Transverse colon (tissue), 4 donors: Measurements from ENCODE around the gene AP3S1. TPM values are rescaled to one million over a fixed set of nuclear protein-coding genes. Genes with fewer than 3 reads are reported as not detected.
A peak's percentile ranks its signal among the peaks of the same experiment; 100 is the strongest.

Experiments used
- DNase-seq: peaks from one replicate; pipeline ENCODE4 v3.0.0-alpha.2; 2019
- H3K27ac ChIP-seq, 4 donors: fragments of 200-600 bp; sonication (generic); 2 replicates each; pipeline ENCODE4 v1.5.1; 2016 to 2018; ENCODE audit warnings: inconsistent platforms in 4 of 4
- H3K27me3 ChIP-seq: fragments of 200-600 bp; sonication (generic); 2 replicates; pipeline ENCODE4 v1.5.1; 2017; ENCODE audit warnings: inconsistent platforms
- H3K36me3 ChIP-seq, 4 donors: fragments of 200-600 bp; sonication (generic); 2 replicates each; pipeline ENCODE4 v1.5.1; 2017 to 2019; ENCODE audit warnings: inconsistent platforms in 4 of 4
- H3K4me1 ChIP-seq, 4 donors: fragments of 200-600 bp; sonication (generic); 2 replicates each; pipeline ENCODE4 v1.5.1; 2017 to 2020; ENCODE audit warnings: inconsistent platforms in 4 of 4
- H3K4me3 ChIP-seq, 4 donors: fragments of 200-600 bp; sonication (generic); 1 replicate in 1 of 4; 2 replicates in 3 of 4; pipeline versions ENCODE4 v1.5.1 to v1.6.1; 2017 to 2019; ENCODE audit warnings: inconsistent platforms in 4 of 4
- H3K9me3 ChIP-seq, 2 donors: fragments of 200-600 bp; sonication (generic); 2 replicates each; pipeline ENCODE4 v1.5.1; 2017 to 2019; ENCODE audit warnings: inconsistent platforms in 2 of 2
- CTCF ChIP-seq, 5 experiments: fragments of 200-600 bp in 3 of 5; fragments of 450-650 bp in 2 of 5; sonication (generic) in 3 of 5; IDR thresholded peaks; 1 replicate in 2 of 5; 2 replicates in 3 of 5; pipeline ENCODE4 v1.5.1; 2016 to 2017; ENCODE audit warnings: antibody characterized with exemption in 5 of 5, inconsistent platforms in 3 of 5, mild to moderate bottlenecking in 2 of 5, moderate library complexity in 1 of 5
- EP300 ChIP-seq: sonication (generic); formaldehyde crosslinking; IDR thresholded peaks from one replicate; pipeline ENCODE4 v1.6.1; 2017; ENCODE audit warnings: antibody characterized with exemption, low read depth
- POLR2A ChIP-seq: fragments of 450-650 bp; IDR thresholded peaks from one replicate; pipeline ENCODE4 v1.6.1; 2016; ENCODE audit warnings: antibody characterized with exemption, mild to moderate bottlenecking, moderate library complexity
- POLR2AphosphoS5 ChIP-seq, 3 donors: sonication (generic); formaldehyde crosslinking; IDR thresholded peaks; one replicate each; pipeline ENCODE4 v1.6.1; 2016; ENCODE audit warnings: antibody characterized with exemption in 3 of 3
- WGBS, 2 donors: methylation state at CpG; one replicate each; pipeline ENCODE4 v1.1.5; 2018; ENCODE audit warnings: low coverage in 1 of 2; 5-methylcytosine and 5-hydroxymethylcytosine counted together
- in situ Hi-C, 4 donors: fragments of 200-750 bp; cut with MboI; loops; one replicate each; pipeline versions ENCODE4 v1.15.0 to v1.15.1; 2017; ENCODE audit warnings: low sequenced_read_pairs in 3 of 4, low pct_ligation_motif_present in 1 of 4, low pct_unique_long_range_greater_than_20kb in 1 of 4
- intact Hi-C: fragments of 100-400 bp; cut with DNase I; formaldehyde crosslinking; loops from one replicate; pipeline ENCODE4 v1.15.1; 2023; ENCODE audit warnings: low total_unique reads
- total RNA-seq, 4 donors: library from RNA; depleted of rRNA; stranded (reverse); fragments of >200 nt; gene quantifications; one replicate each; pipeline ENCODE4 v1.1.0, GENCODE V29; 2016

AP3S1 gene
- total RNA-seq, 4 donors from 2014 or later = 54.2 to 258 (median 65.7) TPM

- DNase-seq = no peak
- H3K27me3 ChIP-seq = no peaks in the 10 kb centered on the region
- in situ Hi-C loops (no loop called here), intact Hi-C loops (no loop called here)
- TF ChIP-seq EP300 (no peak), POLR2AphosphoS5 (IDR thresholded peaks at IDR 0.05) (peak in 1 of 3 donors; percentile 22), CTCF (IDR thresholded peaks at IDR 0.05) (no peak)
- no peaks in the 10 kb centered on the region for H3K36me3 ChIP-seq
- no peak overlapping the region for H3K4me3 ChIP-seq
- H3K9me3 ChIP-seq = no peaks in the 10 kb centered on the region
- WGBS, 2 donors = 75% methylated on average over 3 of the region's 3 CpGs; no CpG with 5 or more reads in 1 of the 2 donors
- H3K27ac ChIP-seq = no peak overlapping the region
- H3K4me1 ChIP-seq = no peaks in the 10 kb centered on the region
Measured at GRCh38 chr5:115948091-115948534, 106.4 kb downstream of the AP3S1 start.

DNA sequence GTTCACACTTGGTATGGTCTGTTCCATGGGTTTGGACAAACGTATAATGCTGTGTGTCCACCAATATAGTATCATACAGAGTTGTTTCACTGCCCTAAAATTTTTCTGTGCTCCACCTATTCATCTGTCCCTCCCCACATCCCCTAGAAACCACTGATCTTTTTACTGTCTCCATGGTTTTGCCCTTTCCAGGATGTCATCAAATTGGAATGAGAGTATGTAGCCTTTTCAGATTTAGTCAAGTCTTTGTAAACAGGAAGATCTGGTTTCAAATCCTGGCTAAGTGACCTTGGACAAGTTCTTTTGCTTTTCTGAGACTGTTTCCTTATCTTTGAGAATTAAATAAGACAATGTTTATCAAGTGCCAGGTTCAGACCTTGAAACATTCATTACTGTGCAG, 107.4 kb downstream of the AP3S1 start:
- Histone ChIP-seq H3K9me3 (no peaks in the 10 kb centered on the region), H3K4me3 (no peak overlapping the region), H3K27ac (no peak overlapping the region), H3K27me3 (peaks cover 5% of the 10 kb centered on the region), H3K4me1 (no peaks in the 10 kb centered on the region), H3K36me3 (no peaks in the 10 kb centered on the region)
- in situ Hi-C loops (no loop called here), intact Hi-C loops (no loop called here)
- DNase-seq = no peak
- TF ChIP-seq CTCF (IDR thresholded peaks at IDR 0.05) (no peak), POLR2A (no peak), EP300 (no peak), POLR2AphosphoS5 (IDR thresholded peaks at IDR 0.05) (no peak)
- 80 to 83% methylated on average over 1 of the region's 1 CpG for WGBS, 2 donors

DNA sequence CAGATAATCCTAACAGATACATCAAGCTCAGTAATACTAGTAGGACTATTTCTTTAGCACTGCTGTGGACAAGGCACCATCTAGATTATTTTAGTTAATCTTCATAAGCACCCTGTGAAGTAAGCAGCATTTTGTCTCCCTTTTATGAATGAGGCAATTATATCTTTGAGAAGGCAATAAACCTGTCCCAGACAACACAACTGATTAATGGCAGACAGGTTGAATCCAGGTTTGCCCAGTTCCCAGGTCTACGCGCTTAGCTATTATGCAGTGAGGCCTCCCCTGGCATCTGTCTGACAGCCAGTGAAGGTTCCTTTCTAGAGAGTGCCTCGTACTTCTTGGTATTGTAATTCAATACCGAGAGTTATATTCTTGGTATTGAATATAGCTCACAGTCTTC, 110.9 kb downstream of the AP3S1 start:
- no peak for TF ChIP-seq POLR2A
- no peak for TF ChIP-seq POLR2AphosphoS5 (IDR thresholded peaks at IDR 0.05)
- TF ChIP-seq EP300 = no peak
- TF ChIP-seq CTCF (IDR thresholded peaks at IDR 0.05) = no peak
- no peaks in the 10 kb centered on the region for H3K4me1 ChIP-seq
- H3K9me3 ChIP-seq = no peaks in the 10 kb centered on the region
- H3K36me3 ChIP-seq = no peaks in the 10 kb centered on the region
- intact Hi-C loops (no loop called here), in situ Hi-C loops (no loop called here)
- WGBS, 2 donors = 14 to 71% methylated on average over 4 of the region's 4 CpGs
- DNase-seq = no peak
- H3K27me3 ChIP-seq = peaks cover 20% of the 10 kb centered on the region
- H3K4me3 ChIP-seq = no peak overlapping the region
- H3K27ac ChIP-seq = no peak overlapping the region

- in situ Hi-C loops (no loop called here), intact Hi-C loops (no loop called here)
- H3K4me1 ChIP-seq = no peaks in the 10 kb centered on the region
- no peak overlapping the region for H3K27ac ChIP-seq
- H3K9me3 ChIP-seq = no peaks in the 10 kb centered on the region
- H3K27me3 ChIP-seq = peaks cover 36% of the 10 kb centered on the region
- no peaks in the 10 kb centered on the region for H3K36me3 ChIP-seq
- no peak for TF ChIP-seq EP300
- TF ChIP-seq CTCF (IDR thresholded peaks at IDR 0.05) = no peak
- TF ChIP-seq POLR2AphosphoS5 (IDR thresholded peaks at IDR 0.05) = no peak
- TF ChIP-seq POLR2A = no peak
- DNase-seq = no peak
- H3K4me3 ChIP-seq = no peak overlapping the region
Measured at GRCh38 chr5:115954144-115954543, 112.4 kb downstream of the AP3S1 start.
